ENCODE results near the gene JMJD8. TPM values are rescaled to one million over a fixed set of nuclear protein-coding genes. Genes with fewer than 3 reads are reported as not detected.
A peak's percentile ranks its signal among the peaks of the same experiment; 100 is the strongest.

The JMJD8 gene
- polyA plus RNA-seq, 1 donor (not counting 4 experiments of a cell fraction or from before 2014, with no cell fraction given): 20.1 TPM

DNA sequence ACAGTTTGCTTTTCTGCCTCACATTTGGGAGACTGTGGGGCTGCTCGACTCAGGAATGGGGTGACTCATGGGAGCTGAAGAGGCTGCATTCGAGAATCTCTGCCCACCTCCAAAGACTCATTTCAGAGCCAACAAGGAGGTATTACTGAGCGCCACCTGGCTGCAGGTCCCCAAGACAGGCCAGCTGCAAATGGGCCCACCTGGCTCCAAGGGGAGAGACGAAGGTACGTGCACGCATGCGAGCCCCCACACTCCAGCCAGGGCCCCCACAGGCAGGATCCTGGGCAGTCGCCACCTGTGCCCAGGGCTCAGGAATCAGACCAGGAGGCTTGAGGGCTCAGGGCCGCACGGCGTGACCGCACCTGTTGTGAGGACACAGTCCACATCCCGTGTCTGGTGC lies 48.8 kb upstream of the JMJD8 start:
- dilution Hi-C loops (cut with MboI; ENCODE audit: extremely low pct_ligation_motif_present, low sequenced_read_pairs): no loop called here
- Histone ChIP-seq H3K4me2 (ENCODE audit: control insufficient read depth, extremely low read depth, insufficient read depth, low read depth, low read length) (no peak overlapping the region), H4K20me1 (ENCODE audit: control insufficient read depth, extremely low read depth, insufficient read depth, low read length) (no peaks in the 10 kb centered on the region), H3K36me3 (ENCODE audit: control insufficient read depth in 2 of 2, extremely low read depth in 1 of 2, insufficient read depth in 2 of 2, low read length in 2 of 2) (peaks cover 23 to 31% of the 10 kb centered on the region in 2 experiments), H3K79me2 (ENCODE audit: control insufficient read depth, insufficient read depth, low read length) (no peaks in the 10 kb centered on the region), H3K27ac (ENCODE audit: control insufficient read depth, insufficient read depth, low read length) (no peak overlapping the region), H3K4me1 (ENCODE audit: control insufficient read depth, extremely low read depth, insufficient read depth, low read length) (peaks cover 3% of the 10 kb centered on the region), H3K9ac (ENCODE audit: control insufficient read depth, extremely low read depth, insufficient read depth, low read length) (no peak overlapping the region), H2AFZ (ENCODE audit: control insufficient read depth, low read length) (no peak overlapping the region), H3K9me1 (ENCODE audit: control insufficient read depth, extremely low read depth, insufficient read depth, low read length) (no peaks in the 10 kb centered on the region), H3K9me3 (ENCODE audit: control insufficient read depth, low read depth, low read length) (no peaks in the 10 kb centered on the region), H3K27me3 (ENCODE audit: control insufficient read depth, extremely low read depth, insufficient read depth, low read length) (no peaks in the 10 kb centered on the region), H3K4me3 (ENCODE audit: control insufficient read depth in 2 of 3, extremely low read depth in 1 of 3, insufficient read depth in 2 of 3, low read depth in 1 of 3, low read length in 3 of 3) (no peak overlapping the region)
- peak in 1 of 3 experiments; percentile 36 for TF ChIP-seq CTCF (optimal IDR thresholded peaks at IDR 0.05 in 1 of 3, IDR thresholded peaks at IDR 0.05 in 1 of 3, conservative IDR thresholded peaks at IDR 0.05 in 1 of 3; ENCODE audit: extremely low read depth in 1 of 3, insufficient read depth in 2 of 3, low read length in 3 of 3)
- no peak for TF ChIP-seq EZH2 (IDR thresholded peaks at IDR 0.05; ENCODE audit: low read length)
- no peak for FAIRE-seq
- no peak for DNase-seq (ENCODE audit: low read depth, low spot score)

- H3K9me3 ChIP-seq (ENCODE audit: control insufficient read depth, low read depth, low read length): no peaks in the 10 kb centered on the region
- no peak overlapping the region for H3K4me3 ChIP-seq (ENCODE audit: control insufficient read depth in 2 of 3, extremely low read depth in 1 of 3, insufficient read depth in 2 of 3, low read depth in 1 of 3, low read length in 3 of 3)
- TF ChIP-seq CTCF (optimal IDR thresholded peaks at IDR 0.05 in 1 of 3, IDR thresholded peaks at IDR 0.05 in 1 of 3, conservative IDR thresholded peaks at IDR 0.05 in 1 of 3; ENCODE audit: extremely low read depth in 1 of 3, insufficient read depth in 2 of 3, low read length in 3 of 3) (no peak), EZH2 (IDR thresholded peaks at IDR 0.05; ENCODE audit: low read length) (no peak)
- no peaks in the 10 kb centered on the region for H4K20me1 ChIP-seq (ENCODE audit: control insufficient read depth, extremely low read depth, insufficient read depth, low read length)
- no peak overlapping the region for H3K27ac ChIP-seq (ENCODE audit: control insufficient read depth, insufficient read depth, low read length)
- no peaks in the 10 kb centered on the region for H3K27me3 ChIP-seq (ENCODE audit: control insufficient read depth, extremely low read depth, insufficient read depth, low read length)
- H3K36me3 ChIP-seq (ENCODE audit: control insufficient read depth in 2 of 2, extremely low read depth in 1 of 2, insufficient read depth in 2 of 2, low read length in 2 of 2): peaks cover 22 to 27% of the 10 kb centered on the region in 2 experiments
- H3K4me2 ChIP-seq (ENCODE audit: control insufficient read depth, extremely low read depth, insufficient read depth, low read depth, low read length): no peak overlapping the region
- dilution Hi-C loops (cut with MboI; ENCODE audit: extremely low pct_ligation_motif_present, low sequenced_read_pairs): no loop called here
- no peak for DNase-seq (ENCODE audit: low read depth, low spot score)
- no peak for FAIRE-seq
- no peak overlapping the region for H2AFZ ChIP-seq (ENCODE audit: control insufficient read depth, low read length)
- no peaks in the 10 kb centered on the region for H3K4me1 ChIP-seq (ENCODE audit: control insufficient read depth, extremely low read depth, insufficient read depth, low read length)
- no peaks in the 10 kb centered on the region for H3K79me2 ChIP-seq (ENCODE audit: control insufficient read depth, insufficient read depth, low read length)
- no peak overlapping the region for H3K9ac ChIP-seq (ENCODE audit: control insufficient read depth, extremely low read depth, insufficient read depth, low read length)
- no peaks in the 10 kb centered on the region for H3K9me1 ChIP-seq (ENCODE audit: control insufficient read depth, extremely low read depth, insufficient read depth, low read length)
Measured at GRCh38 chr16:732332-732731, 48.2 kb upstream of the JMJD8 start.

Measured in keratinocyte (primary cell).